COR-L47 (cell line): Measurements from ENCODE around the gene AMELX.

Experiments
- DNase-seq: peaks from one replicate; lab custom pipeline; 2025; lab: John Stamatoyannopoulos, UW

The AMELX gene

DNA sequence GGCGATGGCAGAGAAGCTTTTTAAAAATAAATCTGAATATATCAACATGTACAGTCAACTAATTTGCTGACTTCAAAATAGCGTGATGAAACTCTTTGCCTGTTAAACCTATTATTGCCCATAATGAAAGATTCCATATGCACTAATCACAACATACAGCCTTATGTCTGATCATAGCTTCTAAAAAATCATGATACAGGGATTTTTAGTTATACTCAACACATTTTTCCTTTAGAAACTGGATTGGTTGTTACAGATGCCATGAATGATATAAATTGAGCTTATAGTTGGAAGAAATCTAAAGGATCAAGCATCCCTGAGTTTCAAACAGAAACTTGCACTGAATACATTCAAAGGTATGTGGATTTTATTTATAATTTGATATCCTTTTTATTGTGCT lies at the start of gene AMELX:
AMELX (plus strand) TSS at position 301 of the 400 bp plus-strand sequence. CDS start 1,376 bp downstream, outside the sequence.
- DNase-seq, result no peak

DNA sequence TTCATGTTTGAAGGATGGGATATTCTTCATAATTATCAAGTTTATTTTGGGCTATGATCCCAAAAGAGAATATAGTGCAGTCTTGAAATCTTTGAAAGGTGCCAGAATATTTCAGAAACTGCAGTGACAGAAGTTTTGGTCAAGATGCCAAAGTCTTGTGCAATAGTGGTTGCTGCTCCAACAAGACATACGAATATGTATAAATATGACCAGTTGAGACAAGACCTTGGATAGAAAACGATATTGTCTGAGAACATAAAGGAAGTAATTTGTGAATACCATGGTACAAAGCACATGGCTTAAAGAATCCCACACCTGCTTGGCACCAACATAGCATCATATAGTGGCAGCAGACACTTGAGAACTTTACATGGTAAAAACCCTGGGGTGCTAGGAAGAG lies 48.6 kb upstream of the AMELX start:
- DNase-seq, result no peak

DNA sequence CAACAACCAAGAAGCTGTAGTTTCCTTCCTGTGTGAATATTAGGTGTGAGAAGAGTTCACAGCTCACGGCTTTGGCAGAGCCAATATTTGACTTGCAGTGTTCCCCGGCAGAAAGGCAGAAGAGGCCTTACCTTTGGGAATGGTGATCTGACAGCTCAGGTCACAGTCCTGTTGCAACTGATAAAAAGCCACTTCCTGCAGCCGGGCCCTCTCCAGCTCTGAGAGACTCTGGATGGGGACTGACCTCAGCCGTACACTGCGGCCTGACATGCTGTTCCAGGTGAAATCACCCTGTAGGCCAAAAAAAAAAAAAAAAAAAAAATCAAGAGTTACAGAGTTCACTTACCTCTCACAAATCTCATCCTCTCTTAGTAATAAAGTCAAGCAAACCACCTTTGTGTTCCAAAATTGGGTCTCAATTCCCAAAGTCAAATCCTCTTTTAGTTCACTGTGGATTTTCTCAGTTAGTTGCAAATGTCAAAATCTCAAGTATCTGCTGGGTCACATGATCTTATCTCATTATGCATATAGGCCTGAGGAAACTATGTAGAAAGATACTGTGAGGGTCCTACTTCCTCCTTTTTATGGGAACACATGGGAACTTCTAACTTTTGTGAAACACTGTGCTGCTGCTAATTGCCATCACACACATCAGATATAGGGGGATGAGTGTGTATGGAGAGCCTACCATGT lies 38.6 kb upstream of the AMELX start:
- DNase-seq, result no peak

DNA sequence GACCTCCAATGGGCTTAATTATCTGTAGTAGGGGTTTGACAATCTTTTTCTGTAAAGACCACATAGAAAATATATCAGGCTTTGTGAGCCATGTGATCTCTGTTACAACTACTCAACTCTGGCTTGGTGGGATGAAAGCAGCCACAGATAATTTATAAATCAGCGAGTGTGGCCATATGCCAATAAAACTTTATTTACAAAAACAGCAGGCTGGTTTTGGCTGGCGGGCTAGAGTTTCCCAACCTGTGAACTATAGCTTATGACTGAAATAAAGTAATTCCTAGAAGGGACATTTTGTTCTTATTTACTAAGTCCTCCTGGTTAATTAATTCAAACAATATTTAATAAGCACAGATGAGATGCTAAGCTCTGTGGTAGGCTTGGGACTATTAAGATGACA lies 35.9 kb upstream of the AMELX start:
- no peak for DNase-seq

DNA sequence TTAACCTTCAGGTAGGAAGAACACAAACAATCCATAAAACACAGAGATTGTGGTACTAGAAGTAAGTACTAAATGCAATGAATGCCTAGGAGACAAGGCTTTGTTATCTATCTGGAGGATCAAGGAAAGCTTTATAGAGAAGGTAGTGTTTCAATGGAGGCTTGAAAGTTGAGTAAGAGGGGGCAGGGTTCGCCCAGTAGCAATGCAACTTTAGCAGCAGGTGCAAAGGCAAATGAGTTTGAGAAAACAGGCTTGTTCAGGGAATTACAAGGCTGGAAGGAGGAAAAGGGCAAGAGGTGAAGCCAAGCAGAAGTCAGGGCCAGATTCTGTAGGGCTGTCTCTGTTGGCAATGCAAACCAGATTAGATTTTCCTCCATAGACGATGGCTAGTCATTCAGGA lies 35.5 kb upstream of the AMELX start:
- DNase-seq, result no peak

DNA sequence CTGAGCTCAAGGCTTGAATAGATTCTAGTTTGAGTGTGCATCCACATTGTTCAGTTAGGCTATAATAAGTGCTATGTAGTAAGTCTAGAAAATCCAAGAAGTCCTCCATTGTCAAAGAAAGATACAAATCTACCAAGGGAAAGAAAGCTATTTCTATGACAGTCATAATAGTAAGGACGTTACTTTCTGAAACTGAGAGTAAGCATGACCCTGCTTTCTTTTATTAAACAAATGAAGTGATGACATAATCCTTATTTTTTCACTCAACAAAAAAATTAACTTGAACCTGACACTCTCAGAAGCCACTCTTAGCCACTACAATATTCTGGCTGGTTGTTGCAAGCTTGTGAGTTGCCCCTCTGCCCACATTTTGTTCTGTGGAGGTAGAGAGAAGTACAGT lies 33.8 kb upstream of the AMELX start:
- DNase-seq, result no peak

DNA sequence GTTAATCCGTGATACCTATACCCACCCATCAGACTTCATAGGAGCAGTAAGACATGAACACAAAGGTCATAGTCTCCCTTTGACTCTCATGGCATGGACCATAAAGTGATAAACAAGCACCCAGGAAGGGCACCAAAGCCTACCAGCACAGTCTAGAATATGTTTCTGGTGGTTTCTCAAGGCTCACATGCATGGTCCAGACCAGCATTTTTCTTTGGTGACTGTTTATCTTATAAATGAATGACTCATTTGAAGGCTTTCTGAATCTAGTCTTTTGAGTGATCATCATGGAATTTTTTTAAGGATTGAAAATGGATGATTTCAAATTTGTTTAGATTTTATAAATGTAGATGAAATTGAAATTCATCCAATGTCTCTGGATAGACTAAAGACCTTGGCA lies 32.0 kb upstream of the AMELX start:
- DNase-seq, result no peak

DNA sequence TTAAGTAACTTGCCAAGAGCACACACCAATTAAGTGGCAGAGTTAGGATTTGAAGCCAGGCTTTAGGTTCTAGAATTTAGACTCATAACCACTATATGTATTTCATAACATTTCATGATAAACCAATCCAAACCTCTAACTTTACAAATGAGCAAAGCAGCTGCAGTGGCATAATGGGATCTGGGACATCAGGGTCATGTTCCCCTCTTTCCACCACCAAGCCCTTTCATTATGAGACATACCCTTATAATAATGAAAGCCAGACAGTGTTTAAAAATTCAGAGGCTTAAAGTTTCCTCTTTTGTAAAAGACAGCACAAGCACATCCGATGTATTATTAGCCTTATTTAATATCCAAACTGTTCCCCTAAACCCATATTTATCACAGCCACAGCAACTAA lies 28.3 kb upstream of the AMELX start:
- DNase-seq, result no peak

DNA sequence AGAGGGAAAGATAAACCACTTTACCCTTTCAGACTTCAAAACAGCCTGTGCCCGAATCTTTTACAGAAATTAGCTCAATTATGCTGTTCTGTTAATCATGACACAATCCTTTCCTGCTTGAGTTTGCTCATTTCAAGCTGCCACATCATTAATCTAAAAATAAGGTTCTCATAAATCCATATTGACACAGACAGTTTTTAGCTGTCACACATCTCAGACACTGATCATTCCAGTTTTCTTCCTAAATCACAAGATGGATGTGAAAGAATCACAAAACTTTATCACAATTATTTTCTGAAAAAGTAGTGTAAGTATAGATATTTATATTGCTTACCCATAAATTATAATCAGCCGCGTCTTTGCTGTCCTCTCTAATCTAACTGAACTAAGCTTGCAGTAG lies 27.9 kb upstream of the AMELX start:
- DNase-seq, result no peak

DNA sequence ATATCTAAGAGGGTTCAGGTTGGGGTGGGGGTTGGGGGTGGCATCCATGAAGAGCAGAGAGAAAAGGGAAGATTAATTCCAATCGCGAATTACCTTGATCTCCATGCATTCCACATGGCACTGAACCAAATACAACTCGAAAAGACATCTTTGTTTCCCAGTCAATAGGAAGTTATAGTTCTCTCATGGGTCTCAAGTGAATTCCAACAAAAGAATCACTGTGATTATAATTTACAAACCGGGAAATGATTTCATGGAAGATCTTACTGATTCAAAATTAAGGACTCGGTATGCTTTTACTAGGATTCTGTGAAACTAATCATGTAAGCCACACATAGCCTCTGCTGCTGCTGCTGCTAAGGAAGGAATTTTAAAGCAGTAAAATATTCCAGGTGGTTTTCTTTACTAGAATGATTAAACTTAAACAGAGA lies 26.6 kb upstream of the AMELX start:
- no peak for DNase-seq

DNA sequence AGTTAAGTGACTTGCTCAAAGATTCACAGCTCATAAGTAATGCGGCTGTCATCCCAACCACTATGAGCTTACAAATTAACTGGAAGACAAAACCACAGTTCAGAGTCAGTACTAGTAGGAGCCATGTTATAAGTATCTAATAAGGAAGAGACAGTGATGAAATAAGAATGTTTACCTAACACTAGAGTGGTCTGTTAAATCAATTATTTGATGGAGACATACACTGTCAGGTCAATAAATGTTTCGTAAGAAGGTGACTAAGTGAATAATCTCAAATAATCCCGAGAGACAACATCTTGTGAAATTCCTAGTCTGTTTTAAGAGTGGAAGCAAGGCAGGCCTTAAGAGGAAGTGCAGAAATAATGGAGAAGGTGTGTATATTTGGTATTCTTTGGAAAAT lies 25.8 kb upstream of the AMELX start:
- no peak for DNase-seq

DNA sequence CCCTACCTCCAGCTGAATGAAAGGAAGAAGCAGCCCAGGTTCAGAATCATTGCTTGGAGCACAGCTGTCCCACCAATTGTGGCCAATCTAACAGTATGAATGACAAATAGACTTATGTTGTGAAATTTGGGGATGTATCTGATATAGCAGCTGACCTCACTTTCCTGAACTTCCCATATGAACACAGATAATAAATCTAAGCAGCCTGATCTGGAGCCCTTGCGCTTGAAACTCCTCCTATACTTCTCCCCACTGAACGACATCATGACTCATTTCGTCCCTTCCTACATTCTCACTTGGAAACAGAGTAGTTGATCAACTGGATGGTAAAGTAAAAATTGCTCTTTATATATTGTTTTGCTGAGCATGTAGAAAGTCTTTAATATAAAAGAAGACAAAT lies 24.2 kb upstream of the AMELX start:
- no peak for DNase-seq

DNA sequence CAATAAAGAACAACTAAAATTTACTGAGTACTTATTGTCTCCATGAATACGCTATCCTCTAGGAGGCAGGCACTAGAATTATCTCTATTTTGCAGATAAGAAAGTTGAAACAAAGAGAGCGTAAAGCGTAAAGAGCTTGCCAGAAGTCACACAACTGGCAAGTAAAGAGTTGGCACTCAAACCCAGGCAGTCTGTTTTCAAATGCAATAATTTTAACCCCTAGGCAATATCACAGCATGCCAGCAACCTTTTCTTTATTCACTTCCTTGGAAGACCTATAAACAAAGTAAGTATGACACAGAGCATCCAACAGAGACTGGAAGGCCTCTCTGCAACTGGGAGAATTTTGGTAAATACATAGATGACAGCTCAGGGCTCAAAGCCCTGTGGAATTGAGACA lies 23.2 kb upstream of the AMELX start:
- no peak for DNase-seq

DNA sequence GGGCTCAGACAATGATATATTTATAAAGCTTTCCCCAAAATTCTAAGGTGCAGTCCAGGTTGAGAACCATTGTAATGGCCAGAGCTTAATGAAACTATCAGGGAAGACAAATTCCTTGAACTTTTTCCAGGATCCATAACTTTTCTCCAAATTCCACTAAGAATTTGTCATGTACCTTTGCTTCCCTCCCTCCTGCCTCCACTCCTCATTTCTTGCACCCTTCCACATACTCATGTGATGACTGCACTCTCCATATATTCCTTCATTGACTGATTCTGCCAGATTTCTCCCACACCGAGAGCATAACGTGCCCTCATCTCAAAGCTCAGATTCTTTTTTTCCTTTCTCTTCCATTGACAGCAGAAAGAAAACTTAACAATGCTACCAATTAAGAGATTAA lies 20.9 kb upstream of the AMELX start:
- DNase-seq, result no peak

DNA sequence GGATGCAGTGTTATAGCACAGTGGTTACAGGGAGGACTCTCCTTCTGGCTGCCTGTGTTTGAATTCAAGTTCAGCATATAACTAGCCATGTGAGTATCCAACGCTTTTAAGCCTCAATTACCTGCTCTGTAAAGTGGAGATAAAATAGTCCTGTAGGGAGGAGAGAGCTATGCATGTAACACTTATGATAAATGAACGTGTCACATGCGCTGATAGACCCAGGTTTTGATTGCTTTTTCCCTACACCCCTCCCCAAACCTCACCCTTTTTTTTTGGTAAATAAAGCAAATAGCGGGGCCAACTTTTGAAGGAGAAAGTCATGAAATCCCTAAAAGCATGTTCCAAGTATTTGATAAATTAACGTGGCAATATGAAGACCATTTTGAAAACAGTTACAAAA lies 20.4 kb upstream of the AMELX start:
- no peak for DNase-seq

DNA sequence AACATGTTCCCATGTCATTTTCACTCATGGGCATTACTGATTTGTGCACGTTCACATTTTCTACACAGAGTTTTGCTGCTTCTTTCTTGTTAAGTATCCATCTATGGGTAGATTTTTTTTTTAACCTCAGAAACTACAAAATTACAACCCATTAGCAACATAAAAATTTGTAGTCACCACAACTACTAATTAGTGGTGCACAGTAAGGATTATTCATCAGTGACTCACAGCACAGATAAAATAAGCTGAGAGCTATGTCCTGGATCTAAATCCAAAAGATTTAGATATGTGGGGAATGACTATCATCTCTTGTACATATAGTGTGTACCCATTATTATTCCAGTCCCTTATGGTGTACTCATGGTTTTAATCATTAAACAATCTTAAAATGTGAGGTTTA lies 19.7 kb upstream of the AMELX start:
- DNase-seq, result no peak

DNA sequence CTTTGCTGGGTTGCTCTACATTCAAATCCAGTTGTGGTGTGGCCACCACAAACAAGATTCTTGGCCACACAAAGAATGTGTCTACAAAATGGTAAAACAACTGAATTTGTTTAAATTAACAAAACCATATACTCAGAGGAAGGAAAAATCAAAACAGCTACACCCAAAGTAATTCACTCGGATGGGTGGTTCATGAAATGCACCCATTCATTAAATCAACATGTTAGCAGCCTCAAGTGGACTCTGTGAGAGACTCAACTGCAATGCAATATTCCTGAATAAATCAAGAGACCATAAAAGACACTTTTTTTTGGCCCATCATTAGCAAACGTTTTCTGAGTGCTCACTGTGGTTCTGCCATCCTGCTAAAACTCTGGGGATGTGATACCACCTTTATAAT lies 11.2 kb upstream of the AMELX start:
- no peak for DNase-seq

DNA sequence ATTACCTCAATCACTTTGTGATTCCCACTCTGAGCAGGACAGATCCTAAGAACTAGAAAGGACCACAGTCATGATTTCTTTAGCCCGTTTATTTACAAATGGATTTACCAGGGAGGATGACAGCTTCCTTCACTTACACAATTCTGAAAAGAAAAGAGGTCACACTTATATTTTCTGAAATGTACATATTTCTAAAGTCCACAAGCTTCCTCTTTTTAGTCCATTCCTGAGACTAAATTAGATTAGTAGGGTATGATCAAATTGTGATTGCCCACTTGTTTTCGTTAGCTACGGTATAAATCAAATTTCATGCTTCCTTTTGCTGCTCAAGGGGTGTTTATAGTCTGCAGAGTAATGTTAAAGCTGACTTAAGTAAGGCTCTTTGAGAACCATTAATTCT lies 7.6 kb upstream of the AMELX start:
- DNase-seq, result no peak

DNA sequence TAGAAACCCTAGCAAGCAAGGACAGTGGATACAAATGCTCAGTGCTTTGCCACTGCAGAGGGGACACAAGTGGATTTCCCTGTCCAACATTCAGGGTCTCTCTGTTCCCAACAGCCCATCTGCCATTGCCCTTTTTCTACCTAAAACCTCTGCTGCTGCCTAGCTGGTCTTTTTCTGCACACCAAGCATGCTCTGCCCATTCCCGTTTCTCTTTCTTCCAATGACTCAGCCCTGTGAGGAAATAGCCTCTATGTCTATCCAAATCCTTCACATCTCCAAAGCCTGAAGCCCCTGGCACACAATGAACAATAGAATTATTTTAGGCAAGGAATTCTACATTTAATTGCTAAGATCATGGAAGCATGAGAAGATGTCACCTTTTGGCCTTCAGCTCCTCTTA lies 5.7 kb upstream of the AMELX start:
- no peak for DNase-seq

DNA sequence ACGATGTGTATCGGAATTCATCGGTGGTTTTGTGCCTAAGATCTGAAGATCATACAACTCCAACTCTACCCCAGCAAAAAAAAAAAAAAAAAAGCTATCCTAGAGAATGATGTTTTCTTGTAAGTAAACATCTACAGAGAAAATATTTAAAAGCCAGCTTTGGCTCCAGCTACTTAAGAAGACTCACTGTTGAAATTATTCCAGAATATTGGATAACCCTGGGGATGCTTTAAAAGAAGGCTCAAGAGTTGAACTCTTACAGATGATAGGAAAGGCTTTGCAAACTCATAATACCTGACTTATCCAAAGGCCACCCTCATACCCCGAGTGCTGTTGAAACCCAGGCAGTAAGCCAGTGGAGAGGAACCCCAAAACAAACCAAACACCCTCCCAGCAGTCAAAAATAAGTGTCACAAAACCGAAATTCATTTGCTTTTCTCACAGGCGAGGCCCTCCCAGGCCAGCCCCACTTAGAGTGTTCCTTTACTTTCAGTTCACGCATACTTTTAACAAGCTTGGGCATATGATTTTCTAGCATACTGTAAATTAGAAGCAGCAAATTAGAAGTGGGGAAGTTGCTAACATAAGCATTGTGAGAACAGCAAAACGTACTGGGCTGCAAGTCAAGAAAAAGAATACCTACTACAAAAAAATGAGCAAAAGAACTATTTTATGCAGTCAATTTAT lies 2.7 kb upstream of the AMELX start:
- DNase-seq, result no peak

DNA sequence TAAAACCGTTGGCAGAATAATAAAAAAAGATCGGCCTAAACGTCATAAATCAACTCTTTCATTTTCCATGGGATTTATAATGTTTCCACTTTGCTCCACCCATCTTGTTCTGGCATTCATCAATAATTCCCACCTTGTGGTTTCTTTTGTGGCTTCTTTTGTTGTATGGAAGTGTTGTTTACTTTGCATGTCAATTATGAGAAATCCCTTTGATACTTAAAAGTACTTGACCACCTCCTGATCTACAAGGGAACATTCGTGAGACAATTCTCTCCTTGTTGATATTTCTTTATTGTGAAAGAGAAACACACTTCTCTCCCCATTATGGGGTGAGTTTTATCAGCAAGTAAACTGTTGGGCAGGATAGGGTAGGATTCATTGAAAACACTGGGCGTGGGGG lies 2.8 kb downstream of the AMELX start:
- DNase-seq, result peak; percentile 3

DNA sequence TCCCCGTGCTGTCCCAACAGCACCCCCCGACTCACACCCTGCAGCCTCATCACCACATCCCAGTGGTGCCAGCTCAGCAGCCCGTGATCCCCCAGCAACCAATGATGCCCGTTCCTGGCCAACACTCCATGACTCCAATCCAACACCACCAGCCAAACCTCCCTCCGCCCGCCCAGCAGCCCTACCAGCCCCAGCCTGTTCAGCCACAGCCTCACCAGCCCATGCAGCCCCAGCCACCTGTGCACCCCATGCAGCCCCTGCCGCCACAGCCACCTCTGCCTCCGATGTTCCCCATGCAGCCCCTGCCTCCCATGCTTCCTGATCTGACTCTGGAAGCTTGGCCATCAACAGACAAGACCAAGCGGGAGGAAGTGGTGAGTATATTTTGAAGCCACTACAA lies 5.4 kb downstream of the AMELX start:
- DNase-seq, result no peak

DNA sequence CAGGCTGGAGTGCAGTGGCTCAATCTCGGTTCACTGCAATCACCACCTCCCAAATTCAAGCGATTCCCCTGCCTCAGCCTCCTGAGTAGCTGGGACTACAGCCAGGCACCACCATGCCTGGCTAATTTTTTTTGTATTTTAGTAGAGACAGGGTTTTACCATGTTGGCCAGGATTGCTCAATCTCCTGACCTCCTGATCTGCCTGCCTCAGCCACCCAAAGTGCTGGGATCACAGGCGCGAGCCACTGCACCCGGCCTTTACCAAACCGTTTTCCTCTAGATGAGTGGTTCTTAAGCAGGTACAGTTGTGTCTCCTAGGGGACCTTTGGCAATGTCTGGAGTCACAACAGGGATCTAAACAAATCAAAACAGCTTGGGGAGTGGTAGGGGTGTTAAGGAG lies 11.6 kb downstream of the AMELX start:
- DNase-seq, result no peak

DNA sequence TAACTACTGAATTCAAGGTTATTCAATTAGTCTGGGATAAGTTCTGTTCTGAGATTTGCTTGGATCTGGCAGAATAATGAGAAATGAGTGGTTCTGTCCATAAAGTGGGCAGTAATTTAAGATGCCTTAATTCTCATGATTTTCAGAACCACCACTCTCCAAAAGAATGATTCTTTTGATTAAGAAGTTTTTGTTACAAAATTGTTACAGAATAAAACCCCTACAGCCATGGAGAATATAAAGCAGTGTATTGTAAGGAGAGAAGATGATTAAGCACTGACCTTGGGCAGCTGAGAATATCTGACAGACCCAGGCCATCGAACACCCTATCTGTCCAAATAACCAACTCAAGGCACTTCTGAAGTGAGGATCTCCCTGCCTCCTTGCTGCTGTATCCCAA lies 12.4 kb downstream of the AMELX start:
- DNase-seq, result no peak
